ENCODE results near the gene ELMO1. TPM values are rescaled to one million over a fixed set of nuclear protein-coding genes. Genes with fewer than 3 reads are reported as not detected.

Gene ELMO1
- total RNA-seq, 1 experiment from 2014 or later = 21.7 TPM

- no peak for DNase-seq (ENCODE audit: low read depth)
Measured at GRCh38 chr7:37430640-37431039, 18.0 kb downstream of the ELMO1 start.

GRCh38 chr7:37430171-37430570, 18.5 kb downstream of the ELMO1 start:
- no peak for DNase-seq (ENCODE audit: low read depth)

GRCh38 chr7:37429435-37429791, 19.3 kb downstream of the ELMO1 start:
- DNase-seq (ENCODE audit: low read depth) = no peak

- no peak for DNase-seq (ENCODE audit: low read depth)
Measured at GRCh38 chr7:37428681-37429434, 19.8 kb downstream of the ELMO1 start.

- peak; percentile 57 for DNase-seq (ENCODE audit: low read depth)
Measured at GRCh38 chr7:37427276-37427940, 21.3 kb downstream of the ELMO1 start.

GRCh38 chr7:37425498-37425897, 23.2 kb downstream of the ELMO1 start:
- DNase-seq (ENCODE audit: low read depth) = no peak

- DNase-seq (ENCODE audit: low read depth) = no peak
Measured at GRCh38 chr7:37424995-37425394, 23.7 kb downstream of the ELMO1 start.

GRCh38 chr7:37424521-37424920, 24.1 kb downstream of the ELMO1 start:
- no peak for DNase-seq (ENCODE audit: low read depth)

- peak; percentile 27 for DNase-seq (ENCODE audit: low read depth)
Measured at GRCh38 chr7:37421861-37422500, 26.7 kb downstream of the ELMO1 start.

- no peak for DNase-seq (ENCODE audit: low read depth)
Measured at GRCh38 chr7:37420946-37421695, 27.5 kb downstream of the ELMO1 start.

GRCh38 chr7:37419496-37419895, 29.2 kb downstream of the ELMO1 start:
- DNase-seq (ENCODE audit: low read depth) = no peak

- no peak for DNase-seq (ENCODE audit: low read depth)
Measured at GRCh38 chr7:37418381-37418780, 30.3 kb downstream of the ELMO1 start.

GRCh38 chr7:37417107-37417474, 31.6 kb downstream of the ELMO1 start:
- no peak for DNase-seq (ENCODE audit: low read depth)

- no peak for DNase-seq (ENCODE audit: low read depth)
Measured at GRCh38 chr7:37416378-37417106, 32.1 kb downstream of the ELMO1 start.

GRCh38 chr7:37415629-37416028, 33.0 kb downstream of the ELMO1 start:
- no peak for DNase-seq (ENCODE audit: low read depth)

- DNase-seq (ENCODE audit: low read depth) = no peak
Measured at GRCh38 chr7:37414352-37414983, 34.2 kb downstream of the ELMO1 start.

GRCh38 chr7:37411444-37412034, 37.1 kb downstream of the ELMO1 start:
- no peak for DNase-seq (ENCODE audit: low read depth)

GRCh38 chr7:37410305-37411229, 38.1 kb downstream of the ELMO1 start:
- DNase-seq (ENCODE audit: low read depth) = no peak

GRCh38 chr7:37409461-37409860, 39.2 kb downstream of the ELMO1 start:
- DNase-seq (ENCODE audit: low read depth) = peak; percentile 27
